Mesenchymal stem cell (in vitro differentiated cells and primary cell): ENCODE measurements around the gene PRDM2.
A peak's percentile ranks its signal among the peaks of the same experiment; 100 is the strongest.

Experiments used
- DNase-seq: peaks from one replicate; pipeline ENCODE4 v3.0.0-alpha.2; 2013
- H2AFZ ChIP-seq: one replicate; pipeline ENCODE4 v1.6.1; 2013; ENCODE audit warnings: low read depth, mild to moderate bottlenecking, control low read depth, inconsistent platforms, low read length, moderate library complexity
- H2AK5ac ChIP-seq: 2 replicates; pipeline ENCODE4 v1.6.1; 2013; ENCODE audit warnings: low read length, moderate library complexity, mild to moderate bottlenecking, inconsistent platforms; ENCODE audit not compliant: severe bottlenecking
- H2BK120ac ChIP-seq: one replicate; pipeline ENCODE4 v1.6.1; 2013; ENCODE audit warnings: low read depth, mild to moderate bottlenecking, inconsistent platforms, low read length, moderate library complexity
- H2BK12ac ChIP-seq, 2 experiments: one replicate each; pipeline ENCODE4 v1.6.1; 2013; ENCODE audit warnings: inconsistent platforms in 2 of 2, low read length in 2 of 2, mild to moderate bottlenecking in 2 of 2, moderate library complexity in 2 of 2, control low read depth in 1 of 2
- H2BK15ac ChIP-seq: one replicate; pipeline ENCODE4 v1.6.1; 2013; ENCODE audit warnings: mild to moderate bottlenecking, low read depth, inconsistent platforms; ENCODE audit not compliant: poor library complexity, severe bottlenecking
- H2BK5ac ChIP-seq: 2 replicates; pipeline ENCODE4 v1.6.1; 2013; ENCODE audit warnings: low read depth, mild to moderate bottlenecking, low read length, control low read depth, inconsistent platforms; ENCODE audit not compliant: poor library complexity, severe bottlenecking
- H3K14ac ChIP-seq, 2 experiments: one replicate each; pipeline ENCODE4 v1.6.1; 2013; ENCODE audit warnings: inconsistent platforms in 2 of 2, low read length in 2 of 2, control low read depth in 1 of 2, mild to moderate bottlenecking in 1 of 2, moderate library complexity in 1 of 2
- H3K18ac ChIP-seq, 2 experiments: one replicate each; pipeline ENCODE4 v1.6.1; 2013; ENCODE audit warnings: inconsistent platforms in 2 of 2, low read length in 2 of 2, control low read depth in 1 of 2, low read depth in 1 of 2, mild to moderate bottlenecking in 1 of 2
- H3K23ac ChIP-seq, 2 experiments: one replicate each; pipeline ENCODE4 v1.6.1; 2013; ENCODE audit warnings: inconsistent platforms in 2 of 2, low read length in 2 of 2, mild to moderate bottlenecking in 2 of 2, moderate library complexity in 2 of 2, control low read depth in 1 of 2
- H3K27ac ChIP-seq: 2 replicates; pipeline ENCODE4 v1.5.1; 2013; ENCODE audit warnings: mild to moderate bottlenecking, moderate library complexity, low read length, control low read depth, inconsistent platforms; ENCODE audit not compliant: poor library complexity, severe bottlenecking
- H3K27me3 ChIP-seq, 2 experiments: 2 replicates each; pipeline versions ENCODE4 v1.6.1 to v1.7.0; 2013; ENCODE audit warnings: low read length in 2 of 2, mild to moderate bottlenecking in 2 of 2, moderate library complexity in 2 of 2, control low read depth in 1 of 2, inconsistent platforms in 1 of 2; ENCODE audit not compliant: control insufficient read depth in 1 of 2, insufficient read depth in 1 of 2
- H3K36me3 ChIP-seq, 2 experiments: 2 replicates each; pipeline versions ENCODE4 v1.6.1 to v1.7.0; 2013; ENCODE audit warnings: low read length in 2 of 2, control low read depth in 1 of 2, inconsistent platforms in 1 of 2, low read depth in 1 of 2, mild to moderate bottlenecking in 1 of 2; ENCODE audit not compliant: insufficient read depth in 2 of 2, control insufficient read depth in 1 of 2
- H3K4ac ChIP-seq, 2 experiments: one replicate each; pipeline ENCODE4 v1.6.1; 2013; ENCODE audit warnings: inconsistent platforms in 2 of 2, low read length in 2 of 2, mild to moderate bottlenecking in 2 of 2, moderate library complexity in 2 of 2, control low read depth in 1 of 2, low read depth in 1 of 2
- H3K4me1 ChIP-seq: 2 replicates; pipeline ENCODE4 v1.6.1; 2013; ENCODE audit warnings: low read depth, low read length, control low read depth; ENCODE audit not compliant: control insufficient read depth, insufficient read depth
- H3K4me2 ChIP-seq: 2 replicates; pipeline ENCODE4 v1.6.1; 2013; ENCODE audit warnings: low read length, mild to moderate bottlenecking, inconsistent platforms; ENCODE audit not compliant: poor library complexity, severe bottlenecking
- H3K4me3 ChIP-seq, 2 experiments: 2 replicates each; pipeline versions ENCODE4 v1.5.1 to v1.7.0; 2013; ENCODE audit warnings: low read length in 2 of 2, mild to moderate bottlenecking in 2 of 2, control low read depth in 1 of 2, low read depth in 1 of 2; ENCODE audit not compliant: insufficient read depth in 1 of 2
- H3K79me1 ChIP-seq: replicated peaks from 2 replicates; pipeline ENCODE4 v1.6.1; 2013; ENCODE audit warnings: mild to moderate bottlenecking, control low read depth, low read length, inconsistent platforms; ENCODE audit not compliant: poor library complexity, severe bottlenecking
- H3K9ac ChIP-seq: 2 replicates; pipeline ENCODE4 v1.7.0; 2013; ENCODE audit warnings: mild to moderate bottlenecking, low read length, moderate library complexity
- H3K9me3 ChIP-seq: 2 replicates; pipeline ENCODE4 v1.7.0; 2013; ENCODE audit warnings: mild to moderate bottlenecking, low read length; ENCODE audit not compliant: control insufficient read depth
- H4K8ac ChIP-seq: one replicate; pipeline ENCODE4 v1.6.1; 2013; ENCODE audit warnings: inconsistent platforms, mild to moderate bottlenecking, low read length, moderate library complexity
- H4K91ac ChIP-seq: one replicate; pipeline ENCODE4 v1.6.1; 2013; ENCODE audit warnings: mild to moderate bottlenecking, low read length, inconsistent platforms
- WGBS: methylation state at CpG from one replicate; pipeline ENCODE4 v1.1.7; 2013; ENCODE audit warnings: mixed read lengths; 5-methylcytosine and 5-hydroxymethylcytosine counted together

Gene PRDM2

DNA sequence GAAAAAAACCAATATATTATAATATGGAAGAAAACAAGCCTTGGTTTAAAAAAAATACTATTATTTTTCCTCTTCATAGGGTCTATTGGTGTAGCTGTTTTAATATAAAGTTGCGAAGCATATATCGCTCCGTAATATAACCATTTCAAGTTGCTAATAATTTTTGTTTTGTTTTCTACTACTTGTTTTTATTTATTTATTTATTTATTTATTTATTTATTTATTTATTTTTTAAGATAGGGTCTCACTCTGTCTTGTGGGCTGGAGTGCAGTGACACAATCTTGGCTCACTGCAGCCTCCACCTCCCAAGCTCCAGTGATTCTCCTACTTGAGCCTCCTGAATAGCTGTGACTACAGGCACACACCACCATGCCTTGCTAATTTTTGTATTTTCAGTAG, 46.4 kb downstream of the PRDM2 start:
- Histone ChIP-seq H4K91ac (no peak overlapping the region), H2AFZ (no peak overlapping the region), H3K4me2 (no peak overlapping the region), H2BK15ac (no peak overlapping the region), H3K4me3 (no peak overlapping the region), H2BK120ac (no peak overlapping the region), H3K14ac (no peak overlapping the region), H3K4ac (no peak overlapping the region), H3K27me3 (no peaks in the 10 kb centered on the region), H3K18ac (no peak overlapping the region), H3K23ac (no peak overlapping the region), H2AK5ac (no peak overlapping the region), H3K9ac (no peak overlapping the region), H2BK5ac (no peak overlapping the region), H2BK12ac (no peak overlapping the region), H3K4me1 (no peaks in the 10 kb centered on the region), H3K79me1 (peaks cover 7% of the 10 kb centered on the region), H3K27ac (no peak overlapping the region), H4K8ac (no peak overlapping the region), H3K36me3 (peaks cover 3 to 20% of the 10 kb centered on the region in 2 experiments), H3K9me3 (no peaks in the 10 kb centered on the region)
- no peak for DNase-seq
- no CpG with 5 or more reads among the region's 3 CpGs for WGBS

DNA sequence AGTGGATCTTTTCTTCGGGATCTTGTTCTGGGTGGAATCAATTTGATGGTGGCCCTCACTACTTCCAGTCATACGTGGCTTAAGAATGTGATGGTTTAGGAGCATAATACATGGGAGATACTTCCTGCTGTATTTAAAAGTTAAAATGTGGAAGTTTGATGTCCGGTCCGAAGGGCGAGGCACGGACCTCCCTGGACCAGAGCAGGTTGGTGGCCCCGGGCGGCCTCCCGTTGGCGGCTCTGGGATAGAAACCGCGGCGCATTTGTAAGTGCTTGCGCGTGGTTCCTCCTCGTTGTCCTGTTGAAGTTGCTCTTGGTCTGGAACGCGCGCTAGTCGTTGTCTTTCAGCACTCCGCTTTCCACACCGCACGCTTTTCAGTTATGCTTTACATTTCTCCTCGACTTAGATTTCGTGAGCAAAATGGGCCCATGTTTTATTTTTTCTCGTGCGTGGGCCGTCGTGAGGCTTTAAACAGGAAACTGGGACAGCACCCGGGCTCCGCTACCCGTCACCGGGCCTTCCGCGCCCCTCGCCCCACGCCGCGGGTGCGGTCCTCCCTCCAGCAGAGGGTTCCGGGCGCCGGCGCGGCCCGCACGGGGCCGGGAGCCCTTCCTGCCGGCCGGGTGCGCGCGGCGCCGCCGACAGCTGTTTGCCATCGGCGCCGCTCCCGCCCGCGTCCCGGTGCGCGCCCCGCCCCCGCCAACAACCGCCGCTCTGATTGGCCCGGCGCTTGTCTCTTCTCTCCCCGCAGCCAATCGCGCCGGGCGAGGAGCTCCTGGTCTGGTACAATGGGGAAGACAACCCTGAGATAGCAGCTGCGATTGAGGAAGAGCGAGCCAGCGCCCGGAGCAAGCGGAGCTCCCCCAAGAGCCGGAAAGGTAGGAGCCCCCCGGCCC, 48.9 kb downstream of the PRDM2 start:
- Histone ChIP-seq H3K4me3 (peak overlapping the region; percentile 85 to 98), H3K14ac (peak overlapping the region in 1 of 2 experiments; percentile 57), H4K91ac (no peak overlapping the region), H2BK12ac (no peak overlapping the region), H2BK120ac (peak overlapping the region; percentile 85), H3K9me3 (no peaks in the 10 kb centered on the region), H3K18ac (peak overlapping the region; percentile 86 to 92), H3K9ac (peak overlapping the region; percentile 97), H3K23ac (no peak overlapping the region), H2AK5ac (no peak overlapping the region), H3K79me1 (peaks cover 3% of the 10 kb centered on the region), H2BK5ac (peak overlapping the region; percentile 66), H3K4me1 (peaks cover 2% of the 10 kb centered on the region), H2AFZ (peak overlapping the region; percentile 15), H3K4me2 (peak overlapping the region; percentile 91), H3K27ac (peak overlapping the region; percentile 92), H2BK15ac (peak overlapping the region; percentile 80), H3K27me3 (no peaks in the 10 kb centered on the region), H3K36me3 (peaks cover 0 to 18% of the 10 kb centered on the region in 2 experiments), H3K4ac (peak overlapping the region in 1 of 2 experiments; percentile 75), H4K8ac (peak overlapping the region; percentile 72)
- WGBS = 2% methylated on average over 69 of the region's 83 CpGs
- peak; percentile 97 for DNase-seq

DNA sequence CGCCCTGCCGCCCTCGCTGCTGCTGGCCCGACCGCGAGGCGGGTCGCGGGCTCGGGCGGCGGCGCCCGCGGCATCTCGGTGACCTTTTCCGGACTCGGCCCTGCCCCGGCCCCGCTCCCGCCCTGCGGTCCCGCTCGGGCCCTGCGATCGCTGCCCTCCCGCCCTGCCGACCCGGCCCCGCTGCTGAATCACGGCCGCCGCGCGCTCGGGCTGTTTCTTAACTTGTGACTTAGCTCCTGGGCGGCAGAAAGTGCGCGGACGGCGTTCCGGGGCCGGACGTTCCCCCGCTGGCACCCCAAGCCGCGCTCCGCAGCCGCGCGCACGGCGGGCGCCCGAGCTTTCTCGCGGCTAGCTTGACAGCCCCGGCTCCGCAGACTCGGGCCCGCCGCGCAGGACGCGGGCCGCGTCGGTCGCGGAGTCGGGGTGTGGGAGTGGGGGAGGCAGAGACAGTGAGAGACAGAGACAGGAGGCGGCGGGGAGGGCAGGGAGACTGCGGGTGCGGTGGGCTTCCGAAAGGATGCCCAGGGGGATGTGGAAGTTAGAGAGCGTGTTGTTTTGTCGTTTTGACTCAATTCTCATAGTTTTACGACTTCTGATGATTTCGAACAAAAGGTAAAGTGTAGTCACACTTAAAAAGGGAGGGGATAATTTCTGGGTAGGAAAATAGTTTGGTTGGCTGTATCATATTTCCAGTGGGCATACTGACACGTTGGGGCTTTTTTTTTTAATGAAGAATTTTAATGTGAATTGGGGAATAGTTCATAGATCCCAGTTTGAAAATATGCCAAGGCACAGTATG, 49.8 kb downstream of the PRDM2 start:
- DNase-seq = peak; percentile 58
- H3K4me3 ChIP-seq = peak overlapping the region; percentile 94 to 98

DNA sequence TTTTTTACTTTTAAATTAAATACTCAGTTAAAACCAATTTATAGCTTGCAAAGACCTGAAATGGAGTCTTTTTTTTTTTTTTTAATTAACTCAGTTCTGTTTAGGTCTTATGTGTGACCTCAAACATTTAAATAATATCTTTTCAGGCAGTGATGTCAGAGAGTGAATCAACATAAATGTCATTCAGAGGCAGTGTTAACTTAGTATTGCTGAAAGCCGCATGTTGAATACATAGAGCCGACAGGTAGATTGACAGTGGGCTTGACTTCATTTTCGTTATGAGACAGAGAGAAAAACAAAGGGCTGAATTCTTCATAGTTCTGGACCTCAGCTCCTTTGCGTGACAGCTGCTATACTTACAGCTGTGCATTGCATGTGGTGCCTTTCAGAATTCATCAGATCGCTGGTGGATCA, 51.5 kb downstream of the PRDM2 start:
- no peak overlapping the region for H3K27ac ChIP-seq
- no peak overlapping the region for H3K14ac ChIP-seq
- peak overlapping the region in 1 of 2 experiments; percentile 94 for H3K4me3 ChIP-seq
- no peak overlapping the region for H3K18ac ChIP-seq
- peaks cover under 1% of the 10 kb centered on the region for H3K79me1 ChIP-seq
- H3K4me2 ChIP-seq = peak overlapping the region; percentile 31
- H4K8ac ChIP-seq = no peak overlapping the region
- no peaks in the 10 kb centered on the region for H3K9me3 ChIP-seq
- H3K4ac ChIP-seq = no peak overlapping the region
- no peak overlapping the region for H2BK15ac ChIP-seq
- no peak overlapping the region for H2BK120ac ChIP-seq
- H2AK5ac ChIP-seq = no peak overlapping the region
- peaks cover 5 to 13% of the 10 kb centered on the region in 2 experiments for H3K36me3 ChIP-seq
- no peak overlapping the region for H3K23ac ChIP-seq
- H3K4me1 ChIP-seq = peaks cover 6% of the 10 kb centered on the region
- peak; percentile 24 for DNase-seq
- no peak overlapping the region for H2AFZ ChIP-seq
- 86% methylated on average over 5 of the region's 5 CpGs for WGBS
- no peak overlapping the region for H2BK5ac ChIP-seq
- peak overlapping the region; percentile 97 for H3K9ac ChIP-seq
- no peak overlapping the region for H4K91ac ChIP-seq
- H3K27me3 ChIP-seq = no peaks in the 10 kb centered on the region
- no peak overlapping the region for H2BK12ac ChIP-seq

More for the DNA sequence above, 49.8 kb downstream of the PRDM2 start:
- Histone ChIP-seq H3K9me3 (no peaks in the 10 kb centered on the region), H3K79me1 (peaks cover 3% of the 10 kb centered on the region), H2BK15ac (peak overlapping the region; percentile 69), H3K36me3 (peaks cover 3 to 13% of the 10 kb centered on the region in 2 experiments), H2BK12ac (no peak overlapping the region), H2BK120ac (peak overlapping the region; percentile 85), H3K27me3 (no peaks in the 10 kb centered on the region), H4K91ac (peak overlapping the region; percentile 70), H3K18ac (peak overlapping the region; percentile 86 to 92), H2AFZ (peak overlapping the region; percentile 84), H3K4me1 (peaks cover 5% of the 10 kb centered on the region), H4K8ac (peak overlapping the region; percentile 54), H2AK5ac (no peak overlapping the region), H3K4me2 (peak overlapping the region; percentile 87), H3K4ac (peak overlapping the region; percentile 75 to 86), H3K23ac (peak overlapping the region in 1 of 2 experiments; percentile 78), H3K14ac (peak overlapping the region; percentile 86 to 91), H3K9ac (peak overlapping the region; percentile 97), H3K27ac (peak overlapping the region; percentile 67), H2BK5ac (peak overlapping the region; percentile 90)
- 1% methylated on average over 45 of the region's 81 CpGs for WGBS
